Measurements from ENCODE around the gene LCN12.
A peak's percentile ranks its signal among the peaks of the same experiment; 100 is the strongest.

The LCN12 gene

GRCh38 chr9:136945333-136946227 is 6.5 kb upstream of the LCN12 start:
- DNase-seq, result no peak

- no peak for DNase-seq
Observed at GRCh38 chr9:136946228-136947027, 5.6 kb upstream of the LCN12 start.

DNA sequence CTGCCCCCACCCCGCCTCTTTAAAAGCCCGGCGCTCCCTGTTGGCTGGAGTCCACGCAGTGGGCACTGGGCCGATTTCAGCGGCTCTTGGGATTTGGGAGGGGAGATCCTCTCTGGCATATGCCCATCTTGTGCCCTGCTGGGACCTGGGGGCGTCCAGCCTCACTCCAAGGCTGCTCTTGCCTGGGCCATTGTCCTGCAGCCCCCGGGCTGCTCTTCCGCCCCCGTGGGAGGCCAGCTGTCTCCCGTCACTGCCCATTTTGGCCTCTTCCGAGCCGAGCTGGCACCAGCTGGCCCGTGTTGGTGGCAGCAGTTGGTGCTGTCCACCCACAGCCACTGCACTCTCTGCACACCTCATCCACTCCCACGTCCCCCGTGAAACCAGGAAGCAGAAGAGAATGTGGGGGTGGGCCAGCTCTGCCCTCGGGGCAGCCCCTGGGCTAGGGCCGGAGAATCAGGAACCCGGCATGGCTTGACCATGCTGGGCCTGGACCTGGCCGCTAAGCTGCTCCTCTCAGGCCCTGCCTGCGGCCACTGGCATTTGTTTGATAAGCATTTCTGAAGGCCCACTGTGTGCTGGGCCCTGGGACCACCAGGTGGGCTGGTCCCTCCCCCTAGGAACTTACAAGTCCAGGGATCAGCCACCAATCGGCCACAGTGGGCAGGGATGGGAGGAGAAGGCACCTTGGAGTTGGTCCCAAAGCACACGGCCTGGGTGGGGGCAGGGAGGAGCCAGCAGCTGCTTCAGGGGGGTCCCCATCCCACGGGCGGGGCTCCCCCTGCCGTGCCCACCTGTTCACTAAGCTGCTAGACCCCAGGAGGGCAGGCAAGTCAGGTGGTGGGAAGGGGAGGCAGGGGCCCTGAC is 4.8 kb upstream of the LCN12 start:
- no peak for DNase-seq

GRCh38 chr9:136947955-136948510 is 4.0 kb upstream of the LCN12 start:
- peak; percentile 32 to 35 for DNase-seq

GRCh38 chr9:136949239-136949816 is 2.7 kb upstream of the LCN12 start:
- no peak for DNase-seq

DNA sequence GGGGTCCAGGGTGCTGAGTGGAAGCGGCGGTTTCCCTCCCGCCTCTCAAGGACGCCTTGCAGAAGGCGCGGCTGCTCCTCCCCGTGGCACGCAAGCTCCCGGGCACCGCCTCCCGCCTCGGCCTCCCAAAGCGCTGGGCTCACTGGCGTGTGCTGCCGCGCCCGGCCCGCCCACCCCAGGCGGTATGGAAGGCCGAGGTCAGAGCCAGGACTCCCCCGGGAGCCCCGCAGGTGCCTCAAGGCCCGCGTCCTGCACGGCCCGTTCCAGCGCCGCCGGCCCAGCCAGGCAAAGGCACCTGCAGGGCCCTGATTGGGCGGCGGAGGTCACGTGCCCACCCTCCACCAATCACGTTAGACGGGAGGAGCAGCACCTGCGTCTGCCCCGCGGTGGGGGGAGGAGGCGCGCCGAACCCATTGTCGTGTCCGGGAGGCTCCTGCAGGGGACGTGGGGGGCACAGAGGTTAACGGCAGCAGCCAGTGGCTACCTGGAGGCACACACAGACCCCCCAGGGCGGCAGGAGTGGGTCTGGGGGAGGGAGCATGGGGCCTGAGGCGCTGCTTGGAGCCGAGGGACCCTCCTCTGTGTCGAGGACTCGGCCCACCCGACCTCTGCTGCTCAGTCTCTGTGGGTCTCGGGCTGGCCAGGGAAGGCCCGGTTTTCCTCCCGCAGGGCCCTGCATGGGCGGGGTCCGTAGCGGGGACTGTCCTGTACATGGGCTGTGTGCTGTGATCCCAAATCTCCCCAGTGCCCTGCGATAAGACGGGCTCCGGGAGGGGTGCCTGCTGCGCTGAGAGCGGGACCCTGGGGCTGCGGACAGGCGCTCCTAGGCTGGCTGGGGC is 2.0 kb upstream of the LCN12 start:
- DNase-seq, result peak; percentile 70 to 76

DNA sequence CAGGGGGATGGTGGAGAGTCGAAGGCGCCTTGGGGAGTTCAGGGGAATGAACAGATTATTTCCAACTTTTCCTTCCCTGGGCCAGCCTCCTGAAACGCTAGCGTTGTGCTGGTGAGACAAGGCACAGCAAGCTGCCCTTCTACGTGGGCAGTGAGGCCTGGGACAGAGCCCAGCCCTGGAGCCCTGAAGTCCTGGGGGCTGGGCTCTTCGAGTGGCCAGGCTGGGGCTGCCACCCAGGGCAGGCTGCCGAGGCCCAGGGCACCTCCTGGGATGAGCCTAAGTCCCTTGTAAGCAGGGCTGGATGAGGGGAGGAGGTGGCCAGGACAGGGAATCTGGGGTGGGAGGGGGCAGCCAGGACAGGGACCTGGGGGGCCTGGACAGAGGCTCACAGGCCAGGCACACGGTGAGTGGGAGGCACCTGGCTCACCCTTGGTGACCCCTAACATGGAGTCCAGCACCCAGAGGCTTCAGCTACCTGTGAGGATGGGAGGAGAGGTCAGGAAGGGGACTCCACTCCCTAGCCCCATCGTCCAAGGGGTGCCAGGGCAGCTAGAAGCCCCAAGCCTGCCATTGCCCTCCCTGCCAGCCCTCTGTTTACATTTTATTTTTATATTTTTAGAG is 1.3 kb upstream of the LCN12 start:
- no peak for DNase-seq

- no peak for DNase-seq
Observed at GRCh38 chr9:136952321-136952850, 313 bp downstream of the LCN12 start.

GRCh38 chr9:136952876-136953770 is 1.1 kb downstream of the LCN12 start:
- DNase-seq, result no peak

- no peak for DNase-seq
Observed at GRCh38 chr9:136953771-136954269, 1.7 kb downstream of the LCN12 start.

DNA sequence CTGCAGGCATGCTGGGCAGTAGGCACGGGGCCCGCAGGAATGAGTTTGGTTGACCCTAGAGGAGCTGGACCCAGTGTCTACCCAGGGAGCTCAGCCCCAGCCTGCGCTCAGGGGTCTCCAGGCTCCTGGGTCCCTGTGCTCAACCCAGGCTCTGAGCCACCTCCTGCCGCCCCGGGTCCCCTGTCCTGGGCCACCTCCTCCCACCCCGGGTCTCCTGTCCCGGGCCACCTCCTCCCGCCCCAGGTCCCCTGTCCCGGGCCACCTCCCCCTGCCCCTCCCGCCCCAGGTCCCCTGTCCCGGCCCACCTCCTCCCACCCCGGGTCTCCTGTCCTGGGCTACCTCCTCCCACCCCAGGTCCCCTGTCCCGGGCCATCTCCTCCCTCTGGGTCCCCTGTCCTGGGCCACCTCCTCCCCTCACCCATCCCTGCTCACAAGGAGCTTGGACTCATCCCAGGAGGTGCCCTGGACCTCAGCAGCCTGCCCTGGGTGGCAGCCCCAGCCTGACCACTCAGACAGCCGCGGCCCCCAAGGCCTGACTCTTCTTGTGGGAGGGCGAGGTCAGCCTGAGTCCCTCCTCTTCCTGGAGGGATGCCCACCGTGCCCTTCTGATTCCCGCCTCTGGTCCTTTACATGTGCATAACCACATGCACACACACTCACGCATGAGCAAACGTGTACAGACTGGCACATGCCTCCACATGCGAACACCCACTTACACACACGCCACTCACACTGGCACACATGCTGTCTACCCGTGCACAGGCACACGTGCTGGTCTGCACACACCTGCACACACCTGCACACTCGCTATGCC is 2.4 kb downstream of the LCN12 start:
- no peak for DNase-seq

DNA sequence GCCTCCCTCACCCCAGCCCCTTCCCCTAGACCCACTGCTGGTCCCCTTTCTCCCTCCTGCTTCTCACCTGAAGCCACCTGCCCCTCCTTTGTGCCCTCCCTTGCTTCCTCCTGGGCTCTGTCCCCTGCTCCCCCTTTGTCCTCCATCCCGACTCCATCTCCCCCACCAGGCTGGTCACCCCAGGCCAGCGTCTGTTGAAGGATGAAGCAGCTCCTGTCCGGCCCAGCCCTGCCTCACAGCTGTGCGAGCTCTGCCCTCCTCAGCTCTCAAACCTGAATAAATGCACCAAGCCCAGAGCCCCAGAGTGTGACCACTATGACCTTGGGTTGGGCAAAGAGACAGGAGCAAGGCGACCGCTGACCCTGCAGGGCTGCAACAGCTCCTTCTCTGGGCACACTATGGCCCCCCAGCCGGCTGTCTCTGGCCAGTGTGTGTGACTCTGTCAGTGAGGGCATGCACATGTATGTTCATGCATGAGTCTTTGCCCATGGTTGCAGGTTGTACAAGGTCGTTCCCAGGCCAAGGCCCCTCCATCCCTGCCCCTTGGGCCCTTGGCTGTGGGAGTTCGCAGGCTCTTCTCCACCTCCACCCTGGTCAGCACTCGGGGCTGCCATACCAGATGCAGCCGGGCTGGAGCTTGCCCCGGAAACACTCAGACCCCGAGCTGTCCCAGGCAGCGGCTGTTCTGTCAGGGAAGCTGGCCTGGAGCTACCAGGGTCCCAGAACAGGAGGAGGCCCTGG is 3.3 kb downstream of the LCN12 start:
- no peak for DNase-seq

- no peak for DNase-seq
Observed at GRCh38 chr9:136955943-136956335, 3.9 kb downstream of the LCN12 start.

DNA sequence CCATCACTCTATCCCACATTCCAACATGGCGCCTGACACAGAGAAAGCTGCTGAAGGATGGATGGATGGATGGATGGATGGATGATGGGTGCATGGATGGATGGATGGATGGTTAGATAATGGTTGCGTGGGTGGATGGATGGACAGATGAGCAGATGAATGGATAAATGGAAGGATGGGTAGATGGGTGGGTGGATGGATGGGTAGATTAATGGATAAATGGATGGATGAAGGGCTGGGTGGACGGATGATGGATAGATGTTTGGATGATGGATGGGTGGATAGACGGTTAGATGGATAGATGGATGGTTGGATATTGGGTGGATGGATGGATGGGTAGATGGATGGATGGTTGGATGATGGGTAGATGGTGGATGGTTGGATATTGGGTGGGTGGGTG is 4.5 kb downstream of the LCN12 start:
- DNase-seq, result no peak

DNA sequence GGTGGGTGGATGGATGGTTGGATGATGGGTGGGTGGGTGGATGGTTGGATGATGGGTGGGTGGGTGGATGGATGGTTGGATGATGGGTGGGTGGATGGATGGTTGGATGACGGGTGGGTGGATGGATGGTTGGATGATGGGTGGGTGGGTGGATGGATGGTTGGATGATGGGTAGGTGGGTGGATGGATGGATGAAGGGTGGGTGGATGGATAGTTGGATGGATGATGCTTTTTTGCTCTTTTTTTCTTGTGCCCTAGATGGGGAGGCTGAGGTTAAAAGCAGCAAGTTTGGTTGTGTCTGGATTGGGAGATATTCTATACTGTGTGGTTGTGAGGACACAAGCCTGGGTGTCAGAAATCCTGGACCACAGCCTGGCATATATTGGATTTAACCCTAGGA is 5.4 kb downstream of the LCN12 start:
- no peak for DNase-seq

DNA sequence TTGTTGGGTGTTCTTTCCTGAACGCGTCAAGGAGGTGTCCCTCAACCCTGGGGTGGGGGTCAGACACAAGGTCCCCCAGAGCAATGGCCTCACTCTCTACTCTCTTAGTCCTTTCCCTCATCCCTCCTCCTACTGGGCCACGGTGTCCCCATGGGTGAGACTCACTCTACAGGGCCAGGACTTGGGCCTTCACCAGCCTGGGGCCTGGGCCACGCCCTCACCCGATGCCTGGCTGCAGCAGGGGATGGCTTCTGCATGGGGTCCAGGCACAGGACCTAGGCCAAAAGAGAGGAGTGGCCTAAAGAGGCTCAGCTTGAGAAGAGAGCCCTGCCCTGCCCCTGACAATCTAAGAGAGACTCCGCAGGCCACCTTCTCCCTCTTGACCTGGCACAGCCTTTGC is 5.8 kb downstream of the LCN12 start:
- DNase-seq, result no peak

DNA sequence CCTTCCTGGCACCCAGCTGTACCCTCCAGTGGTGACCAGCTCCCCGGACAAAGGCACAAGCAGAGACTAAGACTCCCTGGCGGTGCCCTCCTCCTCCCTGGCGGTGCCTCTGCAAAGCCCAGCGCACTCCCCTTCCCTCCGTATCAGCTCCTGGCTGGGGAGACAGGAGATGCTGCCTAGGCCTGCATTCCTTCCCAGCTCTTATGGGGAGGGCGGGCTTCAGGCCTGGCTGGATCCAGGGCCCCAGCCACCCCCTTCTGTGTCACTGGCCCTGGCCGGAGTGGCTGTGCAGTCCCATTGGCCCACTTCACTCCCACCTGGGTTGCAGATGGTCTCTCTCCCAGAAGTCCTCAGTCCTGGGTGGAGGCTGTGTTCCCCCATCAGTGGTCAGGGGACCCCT is 6.4 kb downstream of the LCN12 start:
- no peak for DNase-seq

All from AML-193 (cell line).